HEK293 (cell line): ENCODE results near the gene CABLES2.

Experiments
- EGR2 ChIP-seq: fragments of 450-650 bp; formaldehyde crosslinking; IDR thresholded peaks from 2 replicates; pipeline ENCODE4 v1.5.1; 2016; ENCODE audit warnings: low read depth, missing biosample characterization, missing genetic modification characterization
- IKZF3 ChIP-seq: fragments of 450-650 bp; IDR thresholded peaks from 2 replicates; pipeline ENCODE4 v1.5.0; 2018; ENCODE audit warnings: missing biosample characterization, mild to moderate bottlenecking, missing genetic modification characterization, moderate library complexity
- MYNN ChIP-seq: fragments of 450-650 bp; formaldehyde crosslinking; IDR thresholded peaks from 2 replicates; pipeline ENCODE4 v1.5.1; 2016; ENCODE audit warnings: missing biosample characterization, missing genetic modification characterization, borderline replicate concordance
- MZF1 ChIP-seq: fragments of 450-650 bp; formaldehyde crosslinking; IDR thresholded peaks from 2 replicates; pipeline ENCODE4 v1.5.1; 2017; ENCODE audit warnings: missing biosample characterization, missing genetic modification characterization, borderline replicate concordance
- SP3 ChIP-seq: fragments of 450-650 bp; formaldehyde crosslinking; IDR thresholded peaks from 2 replicates; pipeline ENCODE4 v1.5.1; 2016; ENCODE audit warnings: missing biosample characterization, missing genetic modification characterization
- ZBTB20 ChIP-seq: fragments of 450-650 bp; formaldehyde crosslinking; IDR thresholded peaks from 2 replicates; pipeline ENCODE4 v1.5.1; 2016; ENCODE audit warnings: missing biosample characterization, missing genetic modification characterization
- ZBTB8A ChIP-seq: fragments of 450-650 bp; formaldehyde crosslinking; IDR thresholded peaks from 2 replicates; pipeline ENCODE4 v1.5.1; 2016; ENCODE audit warnings: missing biosample characterization, missing genetic modification characterization
- ZFP3 ChIP-seq: fragments of 450-650 bp; formaldehyde crosslinking; IDR thresholded peaks from 2 replicates; pipeline ENCODE4 v1.5.1; 2016; ENCODE audit warnings: low read depth, missing biosample characterization, missing genetic modification characterization
- ZNF132 ChIP-seq: fragments of 450-650 bp; formaldehyde crosslinking; IDR thresholded peaks from 2 replicates; pipeline ENCODE4 v1.5.1; 2017; ENCODE audit warnings: missing biosample characterization, missing genetic modification characterization, borderline replicate concordance
- ZNF140 ChIP-seq: fragments of 450-650 bp; formaldehyde crosslinking; IDR thresholded peaks from 2 replicates; pipeline ENCODE4 v1.5.1; 2016; ENCODE audit warnings: missing biosample characterization, missing genetic modification characterization
- ZNF302 ChIP-seq: fragments of 450-650 bp; formaldehyde crosslinking; IDR thresholded peaks from 2 replicates; pipeline ENCODE4 v1.5.1; 2016; ENCODE audit warnings: missing biosample characterization, missing genetic modification characterization, low read depth
- ZNF341 ChIP-seq: fragments of 450-650 bp; formaldehyde crosslinking; IDR thresholded peaks from 2 replicates; pipeline ENCODE4; 2016; ENCODE audit warnings: low read depth, missing biosample characterization, missing genetic modification characterization
- ZNF394 ChIP-seq: fragments of 450-650 bp; formaldehyde crosslinking; IDR thresholded peaks from 2 replicates; pipeline ENCODE4 v1.5.1; 2016; ENCODE audit warnings: missing biosample characterization, missing genetic modification characterization, mild to moderate bottlenecking, moderate library complexity, borderline replicate concordance
- ZNF426 ChIP-seq: fragments of 450-650 bp; formaldehyde crosslinking; IDR thresholded peaks from 2 replicates; pipeline ENCODE4 v1.5.1; 2017; ENCODE audit warnings: missing biosample characterization, missing genetic modification characterization, mild to moderate bottlenecking, inconsistent platforms, moderate library complexity
- ZNF544 ChIP-seq: fragments of 450-650 bp; formaldehyde crosslinking; IDR thresholded peaks from 2 replicates; pipeline ENCODE4 v1.5.0; 2017; ENCODE audit warnings: missing biosample characterization, missing genetic modification characterization
- ZNF561 ChIP-seq: fragments of 450-650 bp; IDR thresholded peaks from 2 replicates; pipeline ENCODE4 v1.5.1; 2018; ENCODE audit warnings: missing biosample characterization, missing genetic modification characterization, borderline replicate concordance
- ZNF571 ChIP-seq: fragments of 450-650 bp; formaldehyde crosslinking; IDR thresholded peaks from 2 replicates; pipeline ENCODE4 v1.5.0; 2017; ENCODE audit warnings: missing biosample characterization, missing genetic modification characterization
- ZNF701 ChIP-seq: fragments of 450-650 bp; formaldehyde crosslinking; IDR thresholded peaks from 2 replicates; pipeline ENCODE4 v1.5.1; 2016; ENCODE audit warnings: missing biosample characterization, missing genetic modification characterization
- ZNF768 ChIP-seq: fragments of 450-650 bp; formaldehyde crosslinking; IDR thresholded peaks from 2 replicates; pipeline ENCODE4 v1.5.1; 2018; ENCODE audit warnings: missing biosample characterization, mild to moderate bottlenecking, missing genetic modification characterization
- ZNF777 ChIP-seq: fragments of 450-650 bp; formaldehyde crosslinking; IDR thresholded peaks from 2 replicates; pipeline ENCODE4 v1.5.1; 2017; ENCODE audit warnings: missing biosample characterization, missing genetic modification characterization, borderline replicate concordance
- ZNF843 ChIP-seq: fragments of 450-650 bp; formaldehyde crosslinking; IDR thresholded peaks from 2 replicates; pipeline ENCODE4 v1.5.1; 2016; ENCODE audit warnings: missing biosample characterization, missing genetic modification characterization
- ZXDB ChIP-seq: fragments of 450-650 bp; formaldehyde crosslinking; IDR thresholded peaks from 2 replicates; pipeline ENCODE4 v1.5.1; 2016; ENCODE audit warnings: missing biosample characterization, missing genetic modification characterization
- TF ChIP-seq, protein P1 (sequence below): fragments of 450-650 bp; formaldehyde crosslinking; IDR thresholded peaks from 2 replicates; pipeline ENCODE4 v1.5.1; 2016; ENCODE audit warnings: missing biosample characterization, missing genetic modification characterization, low read depth
- TF ChIP-seq, protein P2 (sequence below): fragments of 450-650 bp; formaldehyde crosslinking; IDR thresholded peaks from 2 replicates; pipeline ENCODE4 v1.5.1; 2017; ENCODE audit warnings: missing biosample characterization, missing genetic modification characterization
- TF ChIP-seq, protein P3 (sequence below): fragments of 450-650 bp; formaldehyde crosslinking; IDR thresholded peaks from 2 replicates; pipeline ENCODE4 v1.5.1; 2017; ENCODE audit warnings: missing biosample characterization, missing genetic modification characterization
- TF ChIP-seq, protein P4 (sequence below): fragments of 450-650 bp; formaldehyde crosslinking; IDR thresholded peaks from 2 replicates; pipeline ENCODE4; 2016; ENCODE audit warnings: missing biosample characterization, missing genetic modification characterization
- TF ChIP-seq, protein P5 (sequence below): fragments of 450-650 bp; formaldehyde crosslinking; IDR thresholded peaks from 2 replicates; pipeline ENCODE4 v1.5.1; 2016; ENCODE audit warnings: missing biosample characterization, missing genetic modification characterization
- TF ChIP-seq, protein P6 (sequence below): fragments of 450-650 bp; formaldehyde crosslinking; IDR thresholded peaks from 2 replicates; pipeline ENCODE4 v1.5.1; 2016; ENCODE audit warnings: missing biosample characterization, missing genetic modification characterization
- TF ChIP-seq, protein P7 (sequence below): fragments of 450-650 bp; formaldehyde crosslinking; IDR thresholded peaks from 2 replicates; pipeline ENCODE4 v1.5.1; 2017; ENCODE audit warnings: missing biosample characterization, missing genetic modification characterization

The CABLES2 gene

DNA sequence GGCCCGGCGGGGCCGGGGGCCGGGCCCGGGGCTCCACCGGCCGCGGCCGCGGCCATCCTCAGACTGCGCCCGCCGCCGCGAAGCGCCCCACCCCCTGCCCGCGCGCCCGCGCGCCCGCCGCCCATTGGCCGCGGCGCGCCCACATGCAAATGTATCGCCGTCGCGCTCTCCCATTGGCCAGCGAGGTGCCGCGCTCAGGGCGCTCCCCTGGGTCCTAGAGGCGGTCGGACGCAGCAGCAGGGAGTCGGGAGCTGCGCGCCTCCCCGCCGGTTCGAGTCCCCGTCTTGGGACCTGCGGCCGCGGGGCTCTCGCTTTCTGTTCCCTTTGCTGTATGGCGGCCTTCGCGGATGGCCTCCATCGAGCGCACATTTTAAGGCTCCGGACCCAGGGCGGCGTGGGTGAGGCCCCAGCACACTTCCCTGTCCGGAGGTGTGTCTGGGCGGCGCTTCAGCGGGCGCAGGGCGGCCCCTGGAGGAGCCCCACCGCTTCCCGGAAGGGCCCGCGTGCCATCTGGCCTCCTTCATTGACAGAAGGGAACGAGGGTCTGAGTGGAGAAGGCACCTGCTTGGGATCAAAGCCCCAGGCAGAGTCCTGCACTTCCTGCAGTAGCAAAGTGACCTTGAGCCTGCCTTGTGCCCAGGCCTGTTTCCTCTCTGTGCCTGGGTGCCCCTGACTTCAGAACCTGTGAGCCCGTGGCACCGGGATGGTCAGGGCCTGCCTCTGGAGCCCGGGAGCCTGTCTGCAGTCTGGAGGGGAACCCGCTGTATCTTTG, at the start of gene CABLES2 (continued):
- TF ChIP-seq ZNF132 (no peak), ZNF341 (tag by site-specific recombination) (peak; percentile 49; the same call in 1 of the 2 replicates), ZNF701 (no peak), EGR2 (tag by site-specific recombination) (peak; percentile 67), ZNF394 (peak; percentile 76; the same call in 1 of the 2 replicates), ZNF544 (tag by site-specific recombination) (no peak), ZNF843 (tag by site-specific recombination) (peak; percentile 72; the same call in 1 of the 2 replicates), ZBTB8A (peak; percentile 97), IKZF3 (tag by site-specific recombination) (peak; percentile 21; the same call in 1 of the 2 replicates), ZXDB (tag by site-specific recombination) (peak; percentile 97), SP3 (tag by site-specific recombination) (peak; percentile 95), ZFP3 (tag by site-specific recombination) (no peak), MYNN (tag by site-specific recombination) (no peak), ZNF561 (tag by site-specific recombination) (peak; percentile 99), ZNF426 (tag by site-specific recombination) (no peak), MZF1 (tag by site-specific recombination) (no peak; the same call in 1 of the 2 replicates), ZNF777 (tag by site-specific recombination) (no peak), ZBTB20 (tag by site-specific recombination) (peak; percentile 51; the same call in 1 of the 2 replicates), ZNF302 (no peak), ZNF140 (tag by site-specific recombination) (no peak), ZNF768 (tag by site-specific recombination) (no peak), ZNF571 (tag by site-specific recombination) (no peak)
- TF ChIP-seq, protein P1, sequence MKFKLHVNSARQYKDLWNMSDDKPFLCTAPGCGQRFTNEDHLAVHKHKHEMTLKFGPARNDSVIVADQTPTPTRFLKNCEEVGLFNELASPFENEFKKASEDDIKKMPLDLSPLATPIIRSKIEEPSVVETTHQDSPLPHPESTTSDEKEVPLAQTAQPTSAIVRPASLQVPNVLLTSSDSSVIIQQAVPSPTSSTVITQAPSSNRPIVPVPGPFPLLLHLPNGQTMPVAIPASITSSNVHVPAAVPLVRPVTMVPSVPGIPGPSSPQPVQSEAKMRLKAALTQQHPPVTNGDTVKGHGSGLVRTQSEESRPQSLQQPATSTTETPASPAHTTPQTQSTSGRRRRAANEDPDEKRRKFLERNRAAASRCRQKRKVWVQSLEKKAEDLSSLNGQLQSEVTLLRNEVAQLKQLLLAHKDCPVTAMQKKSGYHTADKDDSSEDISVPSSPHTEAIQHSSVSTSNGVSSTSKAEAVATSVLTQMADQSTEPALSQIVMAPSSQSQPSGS (tag by site-specific recombination), result no peak
- TF ChIP-seq, protein P2, sequence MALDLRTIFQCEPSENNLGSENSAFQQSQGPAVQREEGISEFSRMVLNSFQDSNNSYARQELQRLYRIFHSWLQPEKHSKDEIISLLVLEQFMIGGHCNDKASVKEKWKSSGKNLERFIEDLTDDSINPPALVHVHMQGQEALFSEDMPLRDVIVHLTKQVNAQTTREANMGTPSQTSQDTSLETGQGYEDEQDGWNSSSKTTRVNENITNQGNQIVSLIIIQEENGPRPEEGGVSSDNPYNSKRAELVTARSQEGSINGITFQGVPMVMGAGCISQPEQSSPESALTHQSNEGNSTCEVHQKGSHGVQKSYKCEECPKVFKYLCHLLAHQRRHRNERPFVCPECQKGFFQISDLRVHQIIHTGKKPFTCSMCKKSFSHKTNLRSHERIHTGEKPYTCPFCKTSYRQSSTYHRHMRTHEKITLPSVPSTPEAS, result peak; percentile 56
- TF ChIP-seq, protein P3, sequence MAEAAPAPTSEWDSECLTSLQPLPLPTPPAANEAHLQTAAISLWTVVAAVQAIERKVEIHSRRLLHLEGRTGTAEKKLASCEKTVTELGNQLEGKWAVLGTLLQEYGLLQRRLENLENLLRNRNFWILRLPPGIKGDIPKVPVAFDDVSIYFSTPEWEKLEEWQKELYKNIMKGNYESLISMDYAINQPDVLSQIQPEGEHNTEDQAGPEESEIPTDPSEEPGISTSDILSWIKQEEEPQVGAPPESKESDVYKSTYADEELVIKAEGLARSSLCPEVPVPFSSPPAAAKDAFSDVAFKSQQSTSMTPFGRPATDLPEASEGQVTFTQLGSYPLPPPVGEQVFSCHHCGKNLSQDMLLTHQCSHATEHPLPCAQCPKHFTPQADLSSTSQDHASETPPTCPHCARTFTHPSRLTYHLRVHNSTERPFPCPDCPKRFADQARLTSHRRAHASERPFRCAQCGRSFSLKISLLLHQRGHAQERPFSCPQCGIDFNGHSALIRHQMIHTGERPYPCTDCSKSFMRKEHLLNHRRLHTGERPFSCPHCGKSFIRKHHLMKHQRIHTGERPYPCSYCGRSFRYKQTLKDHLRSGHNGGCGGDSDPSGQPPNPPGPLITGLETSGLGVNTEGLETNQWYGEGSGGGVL, result peak; percentile 45
- TF ChIP-seq, protein P4, sequence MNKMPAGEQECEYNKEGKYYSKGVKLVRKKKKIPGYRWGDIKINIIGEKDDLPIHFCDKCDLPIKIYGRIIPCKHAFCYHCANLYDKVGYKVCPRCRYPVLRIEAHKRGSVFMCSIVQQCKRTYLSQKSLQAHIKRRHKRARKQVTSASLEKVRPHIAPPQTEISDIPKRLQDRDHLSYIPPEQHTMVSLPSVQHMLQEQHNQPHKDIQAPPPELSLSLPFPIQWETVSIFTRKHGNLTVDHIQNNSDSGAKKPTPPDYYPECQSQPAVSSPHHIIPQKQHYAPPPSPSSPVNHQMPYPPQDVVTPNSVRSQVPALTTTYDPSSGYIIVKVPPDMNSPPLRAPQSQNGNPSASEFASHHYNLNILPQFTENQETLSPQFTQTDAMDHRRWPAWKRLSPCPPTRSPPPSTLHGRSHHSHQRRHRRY (tag by site-specific recombination), result no peak
- TF ChIP-seq, protein P5, sequence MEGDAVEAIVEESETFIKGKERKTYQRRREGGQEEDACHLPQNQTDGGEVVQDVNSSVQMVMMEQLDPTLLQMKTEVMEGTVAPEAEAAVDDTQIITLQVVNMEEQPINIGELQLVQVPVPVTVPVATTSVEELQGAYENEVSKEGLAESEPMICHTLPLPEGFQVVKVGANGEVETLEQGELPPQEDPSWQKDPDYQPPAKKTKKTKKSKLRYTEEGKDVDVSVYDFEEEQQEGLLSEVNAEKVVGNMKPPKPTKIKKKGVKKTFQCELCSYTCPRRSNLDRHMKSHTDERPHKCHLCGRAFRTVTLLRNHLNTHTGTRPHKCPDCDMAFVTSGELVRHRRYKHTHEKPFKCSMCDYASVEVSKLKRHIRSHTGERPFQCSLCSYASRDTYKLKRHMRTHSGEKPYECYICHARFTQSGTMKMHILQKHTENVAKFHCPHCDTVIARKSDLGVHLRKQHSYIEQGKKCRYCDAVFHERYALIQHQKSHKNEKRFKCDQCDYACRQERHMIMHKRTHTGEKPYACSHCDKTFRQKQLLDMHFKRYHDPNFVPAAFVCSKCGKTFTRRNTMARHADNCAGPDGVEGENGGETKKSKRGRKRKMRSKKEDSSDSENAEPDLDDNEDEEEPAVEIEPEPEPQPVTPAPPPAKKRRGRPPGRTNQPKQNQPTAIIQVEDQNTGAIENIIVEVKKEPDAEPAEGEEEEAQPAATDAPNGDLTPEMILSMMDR (tag by site-specific recombination), result peak; percentile 64
- TF ChIP-seq, protein P6, sequence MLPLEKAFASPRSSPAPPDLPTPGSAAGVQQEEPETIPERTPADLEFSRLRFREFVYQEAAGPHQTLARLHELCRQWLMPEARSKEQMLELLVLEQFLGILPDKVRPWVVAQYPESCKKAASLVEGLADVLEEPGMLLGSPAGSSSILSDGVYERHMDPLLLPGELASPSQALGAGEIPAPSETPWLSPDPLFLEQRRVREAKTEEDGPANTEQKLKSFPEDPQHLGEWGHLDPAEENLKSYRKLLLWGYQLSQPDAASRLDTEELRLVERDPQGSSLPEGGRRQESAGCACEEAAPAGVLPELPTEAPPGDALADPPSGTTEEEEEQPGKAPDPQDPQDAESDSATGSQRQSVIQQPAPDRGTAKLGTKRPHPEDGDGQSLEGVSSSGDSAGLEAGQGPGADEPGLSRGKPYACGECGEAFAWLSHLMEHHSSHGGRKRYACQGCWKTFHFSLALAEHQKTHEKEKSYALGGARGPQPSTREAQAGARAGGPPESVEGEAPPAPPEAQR (tag by site-specific recombination), result 0 out of 2 replicates have a peak, but pooled peaks have one; percentile 63
- TF ChIP-seq, protein P7, sequence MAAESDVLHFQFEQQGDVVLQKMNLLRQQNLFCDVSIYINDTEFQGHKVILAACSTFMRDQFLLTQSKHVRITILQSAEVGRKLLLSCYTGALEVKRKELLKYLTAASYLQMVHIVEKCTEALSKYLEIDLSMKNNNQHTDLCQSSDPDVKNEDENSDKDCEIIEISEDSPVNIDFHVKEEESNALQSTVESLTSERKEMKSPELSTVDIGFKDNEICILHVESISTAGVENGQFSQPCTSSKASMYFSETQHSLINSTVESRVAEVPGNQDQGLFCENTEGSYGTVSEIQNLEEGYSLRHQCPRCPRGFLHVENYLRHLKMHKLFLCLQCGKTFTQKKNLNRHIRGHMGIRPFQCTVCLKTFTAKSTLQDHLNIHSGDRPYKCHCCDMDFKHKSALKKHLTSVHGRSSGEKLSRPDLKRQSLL, result no peak
